Skeletal muscle satellite cell (primary cell): Measurements from ENCODE around the gene NHERF1.
A peak's percentile ranks its signal among the peaks of the same experiment; 100 is the strongest.

Experiments used
- H3K27me3 ChIP-seq: 2 replicates; pipeline ENCODE4 v1.7.0; 2013; ENCODE audit warnings: low read length; ENCODE audit not compliant: control insufficient read depth, insufficient read depth
- H3K36me3 ChIP-seq: 2 replicates; pipeline ENCODE4 v1.7.0; 2013; ENCODE audit warnings: mild to moderate bottlenecking, control low read depth, low read length; ENCODE audit not compliant: insufficient read depth
- H3K4me1 ChIP-seq: 2 replicates; pipeline ENCODE4 v1.7.0; 2013; ENCODE audit warnings: low read length; ENCODE audit not compliant: control insufficient read depth, insufficient read depth
- H3K4me2 ChIP-seq: 2 replicates; pipeline ENCODE4 v1.7.0; 2013; ENCODE audit warnings: mild to moderate bottlenecking, low read length
- H3K4me3 ChIP-seq: 2 replicates; pipeline ENCODE4 v1.7.0; 2013; ENCODE audit warnings: low read length
- H3K9ac ChIP-seq: 2 replicates; pipeline ENCODE4 v1.7.0; 2013; ENCODE audit warnings: mild to moderate bottlenecking, low read depth, low read length, moderate library complexity
- H3K9me3 ChIP-seq: replicated peaks from 2 replicates; pipeline ENCODE4 v1.7.0; 2013; ENCODE audit warnings: mild to moderate bottlenecking, control low read depth, low read length

The NHERF1 gene

GRCh38 chr17:74734256-74734655 is 14.2 kb upstream of the NHERF1 start:
- Histone ChIP-seq H3K36me3 (no peaks in the 10 kb centered on the region), H3K9me3 (no peaks in the 10 kb centered on the region), H3K4me1 (peaks cover 22% of the 10 kb centered on the region), H3K9ac (no peak overlapping the region), H3K4me3 (no peak overlapping the region), H3K27me3 (peaks cover 44% of the 10 kb centered on the region), H3K4me2 (no peak overlapping the region)

- H3K27me3 ChIP-seq = peaks cover 47% of the 10 kb centered on the region
- H3K9ac ChIP-seq = no peak within 1 kb of the TSS
- H3K4me2 ChIP-seq = peak within 1 kb of the TSS; percentile 71
These were observed 11.7 kb upstream of the NHERF1 start, which contains the start of gene RAB37 for GRCh38 chr17:74736513-74737298. Gene RAB37, plus strand, starts transcription at chr17:74737256. Its CDS starts 17 bp downstream, at chr17:74737273.

GRCh38 chr17:74737299-74738050 is 11.0 kb upstream of the NHERF1 start:
- Histone ChIP-seq H3K4me1 (peaks cover 22% of the 10 kb centered on the region), H3K36me3 (no peaks in the 10 kb centered on the region), H3K4me2 (peak overlapping the region; percentile 70), H3K9me3 (no peaks in the 10 kb centered on the region), H3K9ac (no peak overlapping the region), H3K27me3 (peaks cover 51% of the 10 kb centered on the region), H3K4me3 (peak overlapping the region; percentile 29)

More at GRCh38 chr17:74736513-74737298, 11.7 kb upstream of the NHERF1 start, which contains the start of gene RAB37:
- peaks cover 22% of the 10 kb centered on the region for H3K4me1 ChIP-seq
- peak within 1 kb of the TSS; percentile 29 for H3K4me3 ChIP-seq
- no peaks in the 10 kb centered on the region for H3K9me3 ChIP-seq
- H3K36me3 ChIP-seq = no peaks in the 10 kb centered on the region

- Histone ChIP-seq H3K36me3 (no peaks in the 10 kb centered on the region), H3K4me3 (peak overlapping the region; percentile 29), H3K27me3 (peaks cover 51% of the 10 kb centered on the region), H3K9ac (no peak overlapping the region), H3K4me1 (peaks cover 22% of the 10 kb centered on the region), H3K9me3 (no peaks in the 10 kb centered on the region), H3K4me2 (peak overlapping the region; percentile 70)
These were observed 10.1 kb upstream of the NHERF1 start for GRCh38 chr17:74738051-74738996.

GRCh38 chr17:74739227-74739831 is 9.1 kb upstream of the NHERF1 start:
- Histone ChIP-seq H3K9ac (no peak overlapping the region), H3K4me1 (peaks cover 22% of the 10 kb centered on the region), H3K36me3 (no peaks in the 10 kb centered on the region)

GRCh38 chr17:74740173-74740572 is 8.3 kb upstream of the NHERF1 start:
- no peak overlapping the region for H3K4me3 ChIP-seq
- no peak overlapping the region for H3K9ac ChIP-seq
- peaks cover 45% of the 10 kb centered on the region for H3K27me3 ChIP-seq
- H3K4me2 ChIP-seq = no peak overlapping the region
- H3K4me1 ChIP-seq = peaks cover 26% of the 10 kb centered on the region
- no peaks in the 10 kb centered on the region for H3K36me3 ChIP-seq
- no peaks in the 10 kb centered on the region for H3K9me3 ChIP-seq

More at GRCh38 chr17:74739227-74739831, 9.1 kb upstream of the NHERF1 start:
- Histone ChIP-seq H3K4me2 (no peak overlapping the region), H3K4me3 (no peak overlapping the region), H3K9me3 (no peaks in the 10 kb centered on the region), H3K27me3 (peaks cover 48% of the 10 kb centered on the region)

GRCh38 chr17:74740641-74741387 is 7.6 kb upstream of the NHERF1 start:
- no peak overlapping the region for H3K4me3 ChIP-seq
- H3K4me1 ChIP-seq = peaks cover 26% of the 10 kb centered on the region
- H3K27me3 ChIP-seq = peaks cover 39% of the 10 kb centered on the region
- no peaks in the 10 kb centered on the region for H3K36me3 ChIP-seq
- no peak overlapping the region for H3K4me2 ChIP-seq
- no peaks in the 10 kb centered on the region for H3K9me3 ChIP-seq
- H3K9ac ChIP-seq = no peak overlapping the region

GRCh38 chr17:74742153-74742515 is 6.3 kb upstream of the NHERF1 start:
- Histone ChIP-seq H3K9ac (no peak overlapping the region), H3K4me1 (peaks cover 21% of the 10 kb centered on the region), H3K9me3 (no peaks in the 10 kb centered on the region), H3K27me3 (peaks cover 28% of the 10 kb centered on the region), H3K4me3 (no peak overlapping the region), H3K36me3 (no peaks in the 10 kb centered on the region), H3K4me2 (no peak overlapping the region)

GRCh38 chr17:74742978-74743545 is 5.4 kb upstream of the NHERF1 start:
- no peak overlapping the region for H3K9ac ChIP-seq
- H3K9me3 ChIP-seq = no peaks in the 10 kb centered on the region
- no peaks in the 10 kb centered on the region for H3K36me3 ChIP-seq
- H3K27me3 ChIP-seq = peaks cover 19% of the 10 kb centered on the region
- H3K4me3 ChIP-seq = no peak overlapping the region
- H3K4me2 ChIP-seq = no peak overlapping the region
- peaks cover 13% of the 10 kb centered on the region for H3K4me1 ChIP-seq

GRCh38 chr17:74743755-74744154 is 4.7 kb upstream of the NHERF1 start:
- Histone ChIP-seq H3K9me3 (no peaks in the 10 kb centered on the region), H3K27me3 (peaks cover 12% of the 10 kb centered on the region), H3K36me3 (no peaks in the 10 kb centered on the region), H3K9ac (no peak overlapping the region), H3K4me3 (no peak overlapping the region), H3K4me1 (peaks cover 6% of the 10 kb centered on the region), H3K4me2 (no peak overlapping the region)
